Body of pancreas (tissue), 4 donors: ENCODE data around the gene CIROP. TPM values are rescaled to one million over a fixed set of nuclear protein-coding genes. Genes with fewer than 3 reads are reported as not detected.

Experiments used
- ATAC-seq: fragments of 150-250 bp; one replicate; pipeline ENCODE4 v1.9.1; 2016
- DNase-seq, 4 donors: peaks; one replicate each; pipeline ENCODE4 v3.0.0-alpha.2; 2019
- H3K27ac ChIP-seq, 4 donors: fragments of 200-600 bp; sonication (generic); 1 replicate in 3 of 4; 2 replicates in 1 of 4; pipeline versions ENCODE4 v1.5.1 to v1.6.1; 2016 to 2019; ENCODE audit warnings: mild to moderate bottlenecking in 1 of 4, mixed read lengths in 1 of 4, moderate library complexity in 1 of 4
- H3K27me3 ChIP-seq, 2 donors: fragments of 200-600 bp; sonication (generic); one replicate each; pipeline ENCODE4 v1.6.0; 2016; ENCODE audit warnings: mild to moderate bottlenecking in 1 of 2
- H3K36me3 ChIP-seq, 2 donors: fragments of 200-600 bp; sonication (generic); replicated peaks in 1 of 2; 2 replicates each; pipeline ENCODE4 v1.5.1; 2016; ENCODE audit warnings: low read depth in 2 of 2; ENCODE audit not compliant: insufficient read depth in 1 of 2
- H3K4me1 ChIP-seq: fragments of 200-600 bp; sonication (generic); one replicate; pipeline ENCODE4 v1.6.0; 2016
- H3K4me3 ChIP-seq, 2 donors: fragments of 200-600 bp; sonication (generic); 1 replicate in 1 of 2; 2 replicates in 1 of 2; pipeline ENCODE4 v1.5.1; 2016 to 2019
- H3K9me3 ChIP-seq, 3 donors: fragments of 200-600 bp; sonication (generic); 1 replicate in 2 of 3; 2 replicates in 1 of 3; pipeline ENCODE4 v1.5.1; 2016
- POLR2A ChIP-seq, 3 donors: fragments of 450-650 bp; IDR thresholded peaks; one replicate each; pipeline ENCODE4 v1.6.1; 2016; ENCODE audit warnings: antibody characterized with exemption in 3 of 3, mild to moderate bottlenecking in 2 of 3
- WGBS, 2 donors: methylation state at CpG; one replicate each; pipeline ENCODE4 v1.1.5; 2017; 5-methylcytosine and 5-hydroxymethylcytosine counted together
- intact Hi-C: fragments of 100-400 bp; cut with DNase I; formaldehyde crosslinking; loops from one replicate; pipeline ENCODE4 v1.15.1; 2023
- total RNA-seq, 2 donors: library from RNA; depleted of rRNA; stranded (reverse); fragments of >200 nt; gene quantifications; one replicate each; pipeline ENCODE4 v1.1.0, GENCODE V29; 2016
- TF ChIP-seq, protein P1 (sequence below), 7 experiments: fragments of 450-650 bp in 4 of 7; fragments of 200-600 bp in 3 of 7; sonication (generic) in 3 of 7; IDR thresholded peaks; one replicate each; pipeline ENCODE4 v1.5.1; 2016 to 2019; ENCODE audit warnings: antibody characterized with exemption in 7 of 7

Gene CIROP
- total RNA-seq, 2 donors from 2014 or later = not detected

- Histone ChIP-seq H3K27me3 (no peaks in the 10 kb centered on the region), H3K36me3 (no peaks in the 10 kb centered on the region), H3K4me1 (no peaks in the 10 kb centered on the region), H3K4me3 (no peak overlapping the region), H3K27ac (no peak overlapping the region), H3K9me3 (no peaks in the 10 kb centered on the region)
- intact Hi-C loops = no loop called here
- ATAC-seq (no peak), DNase-seq (no peak)
- WGBS, 2 donors = 84 to 87% methylated on average over 8 of the region's 8 CpGs
- TF ChIP-seq, protein P1, sequence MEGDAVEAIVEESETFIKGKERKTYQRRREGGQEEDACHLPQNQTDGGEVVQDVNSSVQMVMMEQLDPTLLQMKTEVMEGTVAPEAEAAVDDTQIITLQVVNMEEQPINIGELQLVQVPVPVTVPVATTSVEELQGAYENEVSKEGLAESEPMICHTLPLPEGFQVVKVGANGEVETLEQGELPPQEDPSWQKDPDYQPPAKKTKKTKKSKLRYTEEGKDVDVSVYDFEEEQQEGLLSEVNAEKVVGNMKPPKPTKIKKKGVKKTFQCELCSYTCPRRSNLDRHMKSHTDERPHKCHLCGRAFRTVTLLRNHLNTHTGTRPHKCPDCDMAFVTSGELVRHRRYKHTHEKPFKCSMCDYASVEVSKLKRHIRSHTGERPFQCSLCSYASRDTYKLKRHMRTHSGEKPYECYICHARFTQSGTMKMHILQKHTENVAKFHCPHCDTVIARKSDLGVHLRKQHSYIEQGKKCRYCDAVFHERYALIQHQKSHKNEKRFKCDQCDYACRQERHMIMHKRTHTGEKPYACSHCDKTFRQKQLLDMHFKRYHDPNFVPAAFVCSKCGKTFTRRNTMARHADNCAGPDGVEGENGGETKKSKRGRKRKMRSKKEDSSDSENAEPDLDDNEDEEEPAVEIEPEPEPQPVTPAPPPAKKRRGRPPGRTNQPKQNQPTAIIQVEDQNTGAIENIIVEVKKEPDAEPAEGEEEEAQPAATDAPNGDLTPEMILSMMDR (IDR thresholded peaks at IDR 0.05) = no peak
- no peak for TF ChIP-seq POLR2A (IDR thresholded peaks at IDR 0.05)
Observed at GRCh38 chr14:23132970-23133369, 28.2 kb upstream of the CIROP start.

DNA sequence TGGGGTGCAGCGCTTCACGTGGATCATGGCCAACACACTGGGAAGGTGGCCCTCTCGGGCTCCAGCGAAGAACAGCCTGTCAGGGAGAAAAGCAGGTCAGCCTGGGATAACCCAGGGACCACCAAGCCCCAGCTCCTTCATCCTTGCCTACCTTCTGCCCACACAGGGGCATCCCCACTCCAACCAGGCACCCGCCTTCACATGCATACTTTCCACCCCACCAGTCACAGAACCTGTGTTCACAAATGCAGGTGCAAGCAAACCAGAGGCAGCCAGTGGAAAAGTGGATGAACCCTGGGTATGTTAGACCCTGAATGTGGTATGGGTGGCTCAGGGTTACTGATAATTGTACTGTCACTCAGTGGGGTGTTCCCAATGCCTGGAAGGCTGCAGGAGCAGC, 26.7 kb upstream of the CIROP start:
- no peaks in the 10 kb centered on the region for H3K27me3 ChIP-seq
- H3K9me3 ChIP-seq = no peaks in the 10 kb centered on the region
- ATAC-seq (no peak), DNase-seq (no peak)
- TF ChIP-seq, protein P1 (IDR thresholded peaks at IDR 0.05) = no peak
- TF ChIP-seq POLR2A (IDR thresholded peaks at IDR 0.05) = no peak
- 89% methylated on average over 5 of the region's 5 CpGs for WGBS, 2 donors
- no peak overlapping the region for H3K4me3 ChIP-seq
- H3K27ac ChIP-seq = no peak overlapping the region
- intact Hi-C loops = no loop called here
- no peaks in the 10 kb centered on the region for H3K4me1 ChIP-seq
- no peaks in the 10 kb centered on the region for H3K36me3 ChIP-seq

GRCh38 chr14:23130871-23131270, 26.1 kb upstream of the CIROP start:
- no peak for TF ChIP-seq POLR2A (IDR thresholded peaks at IDR 0.05)
- TF ChIP-seq, protein P1 (IDR thresholded peaks at IDR 0.05) = no peak
- intact Hi-C loops = no loop called here
- no peak for ATAC-seq

GRCh38 chr14:23129759-23130316, 25.0 kb upstream of the CIROP start:
- intact Hi-C loops = no loop called here
- H3K27ac ChIP-seq = no peak overlapping the region
- no peaks in the 10 kb centered on the region for H3K27me3 ChIP-seq
- DNase-seq = no peak
- WGBS, 2 donors = 80 to 94% methylated on average over 7 of the region's 7 CpGs
- no peak for ATAC-seq
- H3K9me3 ChIP-seq = no peaks in the 10 kb centered on the region
- no peaks in the 10 kb centered on the region for H3K36me3 ChIP-seq
- TF ChIP-seq POLR2A (IDR thresholded peaks at IDR 0.05) = no peak
- TF ChIP-seq, protein P1 (IDR thresholded peaks at IDR 0.05) = no peak
- H3K4me3 ChIP-seq = no peak overlapping the region
- no peaks in the 10 kb centered on the region for H3K4me1 ChIP-seq

More at GRCh38 chr14:23130871-23131270, 26.1 kb upstream of the CIROP start:
- H3K4me3 ChIP-seq = no peak overlapping the region
- no peaks in the 10 kb centered on the region for H3K4me1 ChIP-seq
- no peaks in the 10 kb centered on the region for H3K9me3 ChIP-seq
- WGBS, 2 donors = 60 to 86% methylated on average over 3 of the region's 3 CpGs
- H3K27me3 ChIP-seq = no peaks in the 10 kb centered on the region
- no peak for DNase-seq
- H3K27ac ChIP-seq = no peak overlapping the region
- no peaks in the 10 kb centered on the region for H3K36me3 ChIP-seq
